DOHH2 (cell line): Measurements from ENCODE around the gene XRCC5.

Experiments used
- CTCF ChIP-seq: fragments of 200-600 bp; sonication (generic); IDR thresholded peaks from one replicate; pipeline ENCODE4 v1.5.1; 2014; ENCODE audit warnings: antibody characterized with exemption, mild to moderate bottlenecking, low read depth, low read length; ENCODE audit not compliant: poor library complexity, severe bottlenecking
- EZH2phosphoT487 ChIP-seq: fragments of 200-600 bp; sonication (generic); IDR thresholded peaks from 2 replicates; pipeline ENCODE4 v1.6.1; 2017; ENCODE audit warnings: borderline replicate concordance, mild to moderate bottlenecking, antibody characterized with exemption, low read length, moderate library complexity, mixed read lengths

- no peak for TF ChIP-seq CTCF
- TF ChIP-seq EZH2phosphoT487: no peak
Measured at GRCh38 chr2:216210701-216211540, 101.8 kb downstream of the XRCC5 start.
